ENCODE results near the gene H2BK1. TPM values are rescaled to one million over a fixed set of nuclear protein-coding genes. Genes with fewer than 3 reads are reported as not detected.

H2BK1 gene
- total RNA-seq, 6 experiments from 2014 or later, result not detected

- Histone ChIP-seq H3K4me1 (peaks cover 0 to 12% (median 4%) of the 10 kb centered on the region in 4 donors), H3K4me3 (no peak overlapping the region), H3K36me3 (peaks cover 0 to 23% (median 0%) of the 10 kb centered on the region in 4 donors), H3K9me3 (no peaks in the 10 kb centered on the region), H3K27ac (no peak overlapping the region), H3K27me3 (no peaks in the 10 kb centered on the region)
- no peak for ATAC-seq
- intact Hi-C loops (cut with DNase I), result no loop called here
- TF ChIP-seq POLR2A (IDR thresholded peaks at IDR 0.05) (no peak), CTCF (IDR thresholded peaks at IDR 0.05) (no peak)
- DNase-seq, result no peak
- no CpG with 5 or more reads among the region's 44 CpGs for WGBS (ENCODE audit: insufficient coverage, low coverage, low lambda C conversion rate, missing lambda C conversion rate)
Measured at GRCh38 chr7:151237244-151238189, 27.2 kb upstream of the H2BK1 start.

GRCh38 chr7:151236406-151236805, 26.1 kb upstream of the H2BK1 start:
- Histone ChIP-seq H3K36me3 (peaks cover 0 to 23% (median 0%) of the 10 kb centered on the region in 4 donors), H3K9me3 (no peaks in the 10 kb centered on the region), H3K27me3 (no peaks in the 10 kb centered on the region), H3K4me3 (no peak overlapping the region), H3K4me1 (peaks cover 0 to 16% (median 8%) of the 10 kb centered on the region in 4 donors), H3K27ac (no peak overlapping the region)
- ATAC-seq (no peak), DNase-seq (no peak)
- 87% methylated on average over 6 of the region's 13 CpGs for WGBS (ENCODE audit: insufficient coverage, low coverage, low lambda C conversion rate, missing lambda C conversion rate)
- intact Hi-C loops (cut with DNase I), result no loop called here
- TF ChIP-seq POLR2A (IDR thresholded peaks at IDR 0.05), result no peak
- no peak for TF ChIP-seq CTCF (IDR thresholded peaks at IDR 0.05)

- no peak for DNase-seq
- WGBS (ENCODE audit: insufficient coverage, low coverage, low lambda C conversion rate, missing lambda C conversion rate), result 80% methylated on average over 2 of the region's 28 CpGs
Measured at GRCh38 chr7:151235091-151235787, 25.0 kb upstream of the H2BK1 start.

GRCh38 chr7:151233804-151234203, 23.5 kb upstream of the H2BK1 start:
- H3K4me1 ChIP-seq, result peaks cover 0 to 16% (median 8%) of the 10 kb centered on the region in 4 donors
- no peak overlapping the region for H3K27ac ChIP-seq
- no peaks in the 10 kb centered on the region for H3K9me3 ChIP-seq
- DNase-seq (no peak), ATAC-seq (no peak)
- WGBS (ENCODE audit: insufficient coverage, low coverage, low lambda C conversion rate, missing lambda C conversion rate), result 40% methylated on average over 1 of the region's 9 CpGs
- peaks cover 0 to 23% (median 0%) of the 10 kb centered on the region in 4 donors for H3K36me3 ChIP-seq
- TF ChIP-seq POLR2A (IDR thresholded peaks at IDR 0.05) (no peak), CTCF (IDR thresholded peaks at IDR 0.05) (no peak)
- intact Hi-C loops (cut with DNase I), result no loop called here
- no peaks in the 10 kb centered on the region for H3K27me3 ChIP-seq
- peak overlapping the region in 2 of 3 donors; percentile 97 to 98 for H3K4me3 ChIP-seq

More at GRCh38 chr7:151235091-151235787, 25.0 kb upstream of the H2BK1 start:
- TF ChIP-seq CTCF (IDR thresholded peaks at IDR 0.05), result no peak
- no peak for TF ChIP-seq POLR2A (IDR thresholded peaks at IDR 0.05)
- Histone ChIP-seq H3K27me3 (no peaks in the 10 kb centered on the region), H3K27ac (no peak overlapping the region), H3K4me3 (no peak overlapping the region), H3K4me1 (peaks cover 0 to 16% (median 8%) of the 10 kb centered on the region in 4 donors), H3K36me3 (peaks cover 0 to 23% (median 0%) of the 10 kb centered on the region in 4 donors), H3K9me3 (no peaks in the 10 kb centered on the region)
- ATAC-seq, result no peak
- intact Hi-C loops (cut with DNase I), result no loop called here

All from right lobe of liver (tissue), 6 donors.